ENCODE results near the gene TTI1.

- TF ChIP-seq, protein P1, sequence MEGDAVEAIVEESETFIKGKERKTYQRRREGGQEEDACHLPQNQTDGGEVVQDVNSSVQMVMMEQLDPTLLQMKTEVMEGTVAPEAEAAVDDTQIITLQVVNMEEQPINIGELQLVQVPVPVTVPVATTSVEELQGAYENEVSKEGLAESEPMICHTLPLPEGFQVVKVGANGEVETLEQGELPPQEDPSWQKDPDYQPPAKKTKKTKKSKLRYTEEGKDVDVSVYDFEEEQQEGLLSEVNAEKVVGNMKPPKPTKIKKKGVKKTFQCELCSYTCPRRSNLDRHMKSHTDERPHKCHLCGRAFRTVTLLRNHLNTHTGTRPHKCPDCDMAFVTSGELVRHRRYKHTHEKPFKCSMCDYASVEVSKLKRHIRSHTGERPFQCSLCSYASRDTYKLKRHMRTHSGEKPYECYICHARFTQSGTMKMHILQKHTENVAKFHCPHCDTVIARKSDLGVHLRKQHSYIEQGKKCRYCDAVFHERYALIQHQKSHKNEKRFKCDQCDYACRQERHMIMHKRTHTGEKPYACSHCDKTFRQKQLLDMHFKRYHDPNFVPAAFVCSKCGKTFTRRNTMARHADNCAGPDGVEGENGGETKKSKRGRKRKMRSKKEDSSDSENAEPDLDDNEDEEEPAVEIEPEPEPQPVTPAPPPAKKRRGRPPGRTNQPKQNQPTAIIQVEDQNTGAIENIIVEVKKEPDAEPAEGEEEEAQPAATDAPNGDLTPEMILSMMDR (IDR thresholded peaks at IDR 0.05) = no peak
- TF ChIP-seq POLR2A (IDR thresholded peaks at IDR 0.05) = no peak
These were observed 43.3 kb upstream of the TTI1 start for GRCh38 chr20:38076548-38076947.
